Lower leg skin (tissue), 3 donors: ENCODE data around the gene USP2.

Source experiments
- CTCF ChIP-seq, 3 donors: fragments of 450-650 bp; IDR thresholded peaks; one replicate each; pipeline ENCODE4 v1.5.1; 2016; ENCODE audit warnings: antibody characterized with exemption in 3 of 3, mild to moderate bottlenecking in 3 of 3, moderate library complexity in 2 of 3
- POLR2A ChIP-seq, 2 donors: fragments of 450-650 bp; IDR thresholded peaks; one replicate each; pipeline ENCODE4 v1.6.1; 2016 to 2017; ENCODE audit warnings: antibody characterized with exemption in 2 of 2, mild to moderate bottlenecking in 1 of 2, moderate library complexity in 1 of 2

GRCh38 chr11:119400860-119401259 lies 19.4 kb upstream of the USP2 start:
- TF ChIP-seq CTCF (IDR thresholded peaks at IDR 0.05) = no peak
- TF ChIP-seq POLR2A (IDR thresholded peaks at IDR 0.05) = no peak
